G401 (cell line): ENCODE results near the gene NRG3. TPM values are rescaled to one million over a fixed set of nuclear protein-coding genes. Genes with fewer than 3 reads are reported as not detected.
"Not testable (repeated sequence)": the region's sequence is repeated elsewhere in the genome, so short reads cannot be mapped to it uniquely, and the experiment has no call there.

Experiments
- DNase-seq: peaks from one replicate; pipeline ENCODE4 v3.0.0-alpha.2; 2015; ENCODE audit warnings: low spot score
- in situ Hi-C: cut with HindIII; loops from 2 replicates; pipeline ENCODE4 v1.10.0; 2016; ENCODE audit warnings: low sequenced_read_pairs, mixed read lengths
- total RNA-seq: library from RNA; depleted of rRNA; stranded (reverse); fragments of >200 nt; shearing (Covaris generic); gene quantifications from 2 replicates; pipeline ENCODE4 v1.2.3, GENCODE V29; 2014

Gene NRG3
- total RNA-seq, 1 experiment from 2014 or later, result not detected

DNA sequence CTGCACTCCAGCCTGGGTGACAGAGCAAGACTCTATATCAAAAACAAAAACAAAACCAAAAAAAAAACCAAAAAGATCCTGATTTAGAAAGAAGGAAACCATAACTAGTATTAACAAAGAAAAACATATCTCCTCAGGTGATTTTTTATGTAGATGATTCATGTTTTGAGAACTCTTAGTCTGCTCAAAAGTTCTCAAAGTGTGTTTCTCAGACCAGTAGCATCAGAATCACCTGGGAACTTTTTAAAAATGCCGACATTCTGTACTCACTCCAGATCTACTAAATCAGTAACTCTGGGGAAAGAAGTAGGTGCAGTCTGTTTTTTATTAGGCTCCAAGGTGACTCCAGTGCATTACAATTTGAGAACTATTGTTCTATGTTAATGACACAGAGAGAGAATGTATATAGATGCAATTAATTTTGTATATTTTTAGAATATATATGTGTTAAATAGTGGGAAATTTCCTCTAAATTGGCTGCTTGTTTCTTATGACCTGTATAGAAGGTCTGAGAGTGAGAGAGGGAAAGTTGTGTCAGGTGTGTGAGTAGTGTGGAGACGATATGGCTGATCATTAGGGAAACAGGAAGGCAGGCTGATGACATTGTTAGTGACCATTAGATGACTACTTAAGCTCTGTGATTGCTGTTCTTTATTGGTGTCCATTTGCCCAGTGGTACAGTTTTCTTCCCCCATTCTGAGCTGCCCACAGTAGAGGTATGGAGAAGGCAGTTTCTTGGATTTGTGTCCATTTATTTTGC lies 1075.0 kb downstream of the NRG3 start:
- in situ Hi-C loops, result no loop called here
- no peak for DNase-seq

DNA sequence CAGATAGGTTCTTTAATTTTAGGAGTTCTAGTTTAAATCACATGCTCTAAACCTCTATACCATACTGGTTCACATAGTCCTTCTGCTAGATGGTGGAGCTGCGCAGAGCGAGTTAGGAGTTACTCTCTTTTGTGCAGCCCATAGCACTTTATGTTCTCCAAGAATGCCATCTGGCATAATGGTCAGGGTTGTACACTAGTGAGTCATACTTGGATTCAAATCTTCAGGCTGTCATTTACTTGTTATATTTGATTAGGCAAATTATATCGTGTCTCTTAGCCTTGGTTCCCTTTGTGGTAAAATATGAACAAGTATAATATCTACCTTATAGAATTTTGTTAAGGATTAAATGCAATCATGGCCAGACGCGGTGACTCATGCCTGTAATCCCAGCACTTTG lies 1078.3 kb downstream of the NRG3 start:
- DNase-seq, result no peak
- in situ Hi-C loops, result no loop called here

DNA sequence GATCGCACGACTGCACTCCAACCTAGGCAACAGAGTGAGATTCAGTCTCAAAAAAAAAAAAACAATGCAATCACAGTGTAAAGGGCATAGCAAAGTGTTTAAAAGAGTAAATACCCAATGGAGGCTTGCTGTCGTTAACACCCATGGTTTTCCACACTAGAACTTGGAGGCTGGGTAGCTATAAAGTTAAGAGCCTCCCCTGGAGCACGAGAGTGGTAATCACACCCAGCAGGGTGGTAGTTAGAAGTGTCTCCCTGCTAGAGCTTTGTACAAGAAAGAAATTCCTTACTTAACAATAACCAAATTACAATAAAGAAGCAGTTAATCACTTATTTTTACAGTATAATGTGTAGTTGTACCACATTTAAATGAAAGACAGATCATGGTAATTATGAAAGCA lies 1078.9 kb downstream of the NRG3 start:
- in situ Hi-C loops, result no loop called here
- no peak for DNase-seq

DNA sequence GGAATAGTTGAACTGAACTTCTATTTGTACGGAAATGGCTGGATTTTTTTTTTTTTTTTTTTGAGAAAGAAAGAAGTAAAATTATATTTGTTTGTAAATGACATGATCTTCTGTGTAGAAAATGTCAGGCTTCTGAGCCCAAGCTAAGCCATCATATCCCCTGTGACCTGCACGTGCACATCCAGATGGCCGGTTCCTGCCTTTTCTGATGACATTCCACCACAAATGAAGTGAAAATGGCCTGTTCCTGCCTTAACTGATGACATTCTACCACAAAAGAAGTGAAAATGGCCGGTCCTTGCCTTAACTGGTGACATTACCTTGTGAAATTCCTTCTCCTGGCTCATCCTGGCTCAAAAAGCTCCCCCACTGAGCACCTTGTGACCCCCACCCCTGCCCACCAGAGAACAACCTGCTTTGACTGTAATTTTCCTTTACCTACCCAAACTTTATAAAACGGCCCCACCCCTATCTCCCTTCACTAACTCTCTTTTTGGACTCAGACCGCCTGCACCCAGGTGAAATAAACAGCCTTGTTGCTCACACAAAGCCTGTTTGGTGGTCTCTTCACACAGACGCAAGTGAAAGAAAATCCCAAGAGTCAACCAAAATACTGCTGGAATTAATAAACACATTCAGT lies 1085.5 kb downstream of the NRG3 start:
- in situ Hi-C loops, DNase-seq: not testable (repeated sequence)

DNA sequence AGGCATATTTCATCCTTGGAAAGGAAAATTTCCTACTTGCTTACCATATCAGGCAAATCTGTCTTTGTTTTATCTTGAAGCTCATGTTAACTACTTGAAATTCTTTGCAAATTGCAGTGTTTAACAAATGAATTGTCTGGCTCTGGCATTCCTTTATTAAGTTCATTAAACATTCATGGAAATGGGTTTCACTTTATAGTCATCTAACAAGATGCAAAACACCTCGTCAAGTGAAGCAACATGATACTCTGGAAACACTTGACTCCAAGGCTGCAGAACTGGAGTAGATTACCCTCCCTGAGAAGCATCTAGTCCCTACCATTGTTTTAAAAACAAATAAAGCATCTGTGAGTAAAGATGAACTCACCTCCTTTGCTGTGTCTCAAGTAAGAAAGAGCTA lies 1086.9 kb downstream of the NRG3 start:
- no peak for DNase-seq
- in situ Hi-C loops, result no loop called here

DNA sequence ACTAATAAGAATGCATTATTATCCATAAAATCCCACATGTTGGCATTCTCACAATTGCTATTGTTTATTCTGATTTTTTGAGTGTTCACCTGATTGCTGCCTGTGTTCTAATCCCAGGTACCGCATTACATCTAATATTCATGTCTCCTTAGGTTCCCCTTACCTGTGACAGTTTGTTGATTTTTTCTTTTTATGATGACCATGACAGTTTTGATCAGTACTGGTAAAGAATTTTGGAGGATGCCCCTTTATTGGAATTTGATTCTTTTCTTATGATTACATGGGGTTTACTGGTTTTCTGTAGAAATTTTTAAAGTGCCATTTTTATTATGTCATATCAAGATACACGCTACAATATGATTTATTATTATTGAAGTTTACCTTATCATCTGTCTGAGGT lies 1091.1 kb downstream of the NRG3 start:
- no peak for DNase-seq
- in situ Hi-C loops, result no loop called here

DNA sequence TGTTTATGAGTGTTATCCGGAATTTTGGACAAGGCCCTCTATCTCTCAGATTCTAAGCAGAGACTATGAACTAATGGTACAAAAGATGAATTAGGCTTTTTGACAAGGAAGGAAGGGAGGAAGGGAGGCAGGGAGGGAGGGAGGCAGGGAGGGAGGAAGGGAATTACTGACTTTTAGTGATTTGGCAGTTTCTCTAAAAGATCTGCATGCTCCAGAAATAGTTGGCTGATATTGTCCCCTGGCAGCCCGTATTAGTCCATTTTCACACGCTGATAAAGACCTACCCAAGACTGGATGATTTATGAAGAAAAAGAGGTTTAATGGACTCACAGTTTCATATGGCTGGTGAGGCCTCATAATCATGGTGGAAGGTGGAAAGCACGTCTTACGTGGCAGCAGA lies 1093.5 kb downstream of the NRG3 start:
- DNase-seq, result no peak
- in situ Hi-C loops, result no loop called here

DNA sequence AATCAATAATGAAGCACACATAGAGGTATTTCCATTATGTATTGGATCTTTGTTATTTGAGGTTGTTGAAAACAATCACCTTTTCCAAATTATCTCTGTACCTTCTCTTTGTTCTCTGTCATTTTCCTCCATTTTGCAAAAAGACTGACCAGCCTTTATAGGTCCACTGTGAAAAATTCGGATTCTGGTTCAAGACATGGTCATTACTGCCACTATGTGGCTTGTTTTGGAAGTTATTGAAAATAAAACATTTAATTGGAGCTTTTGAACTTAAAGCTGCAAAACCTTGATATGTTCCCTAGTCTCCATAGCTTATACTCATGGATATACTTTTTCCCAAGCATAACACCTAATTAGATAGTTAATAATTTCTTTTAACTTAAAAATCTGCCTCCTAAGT lies 1094.4 kb downstream of the NRG3 start:
- in situ Hi-C loops, result no loop called here
- DNase-seq, result no peak

DNA sequence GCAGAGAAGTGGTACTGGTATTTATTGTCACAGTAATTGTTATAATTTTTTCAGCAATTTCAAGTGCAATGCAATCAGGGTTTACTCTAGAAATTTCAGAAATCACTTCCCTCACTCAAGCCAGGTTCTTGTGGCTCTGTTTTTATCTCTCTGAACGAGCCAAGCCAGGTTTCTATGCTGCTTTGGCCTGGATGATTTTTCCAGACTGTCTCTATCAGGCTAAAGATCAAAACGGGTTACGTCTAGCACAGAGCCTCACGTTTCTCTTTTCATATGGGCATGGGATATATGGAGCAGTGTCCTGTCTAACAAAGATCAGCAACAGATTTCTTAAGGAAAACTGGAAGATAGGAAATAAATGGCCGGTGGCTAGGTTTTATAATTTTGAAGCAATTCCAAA lies 1105.3 kb downstream of the NRG3 start:
- in situ Hi-C loops, result no loop called here
- no peak for DNase-seq

DNA sequence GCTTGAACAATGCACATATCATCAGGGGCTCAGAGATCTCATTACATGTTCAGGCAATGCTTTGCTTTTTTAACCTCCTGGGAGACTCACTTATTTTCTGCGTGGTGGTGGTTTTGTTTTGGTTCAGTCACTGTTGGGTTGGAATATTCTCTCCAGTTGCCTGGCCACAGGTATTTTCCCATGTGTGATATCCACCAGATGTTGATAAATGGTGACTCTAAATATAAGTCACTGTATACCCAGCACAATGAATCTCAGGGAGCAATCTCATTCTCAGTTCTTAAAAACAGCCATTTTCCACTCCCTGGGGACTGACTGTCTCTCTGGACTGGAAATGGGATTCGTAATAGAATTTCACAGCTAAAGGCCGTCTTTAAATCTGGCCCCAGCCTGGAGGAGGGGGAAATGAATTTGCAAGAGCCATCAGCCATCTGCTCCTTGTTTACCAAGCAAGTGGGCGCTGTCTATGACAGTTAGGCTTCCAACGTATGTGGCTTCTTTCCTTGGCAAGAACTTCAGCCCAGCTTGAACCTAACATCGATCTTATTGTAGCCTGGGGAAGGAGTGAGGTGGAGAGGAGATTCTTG lies 1106.2 kb downstream of the NRG3 start:
- in situ Hi-C loops, result no loop called here
- DNase-seq, result no peak

DNA sequence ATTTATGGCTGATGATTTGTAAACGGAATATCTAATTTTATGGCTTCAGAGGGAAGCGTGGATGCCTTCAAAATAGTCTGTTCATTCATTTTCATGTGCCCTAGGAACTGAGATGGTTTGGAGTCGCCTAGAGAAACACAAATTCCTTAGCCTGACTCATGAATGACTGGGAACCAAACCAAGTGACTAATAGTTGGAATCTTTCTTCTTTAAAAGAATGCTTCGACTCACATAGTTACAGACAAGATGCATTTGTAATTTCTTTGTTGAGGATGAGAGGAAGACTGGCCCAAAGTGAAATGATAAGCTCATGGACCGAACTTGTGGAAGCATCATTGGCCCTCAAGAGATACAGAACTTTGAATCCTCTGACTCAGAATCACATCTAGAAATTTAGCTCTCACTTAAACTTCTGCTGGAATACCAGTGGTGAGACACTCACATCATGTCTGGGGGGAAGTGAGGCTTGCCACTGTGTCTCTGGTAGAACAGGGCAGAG lies 1107.2 kb downstream of the NRG3 start:
- DNase-seq, result no peak
- in situ Hi-C loops, result no loop called here

DNA sequence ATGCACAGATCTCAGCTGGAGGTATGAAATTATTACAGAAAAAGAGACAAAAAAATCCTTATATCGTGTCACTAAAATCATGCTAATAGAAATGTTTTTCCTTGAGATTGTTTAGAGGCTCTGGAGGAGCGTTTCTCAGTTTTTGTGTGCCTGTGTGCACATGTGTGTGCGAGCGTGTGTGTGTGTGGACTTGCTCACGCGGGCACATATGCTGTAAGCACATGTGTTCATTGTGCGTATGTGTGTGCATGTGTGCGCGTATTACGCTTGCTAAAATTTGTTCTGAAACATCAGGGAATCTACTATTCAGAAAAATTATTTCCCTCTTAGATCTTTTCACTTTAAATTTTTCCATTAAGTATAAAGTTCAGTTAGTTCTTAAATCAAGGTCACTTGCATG lies 1111.2 kb downstream of the NRG3 start:
- DNase-seq, result no peak
- in situ Hi-C loops, result no loop called here

DNA sequence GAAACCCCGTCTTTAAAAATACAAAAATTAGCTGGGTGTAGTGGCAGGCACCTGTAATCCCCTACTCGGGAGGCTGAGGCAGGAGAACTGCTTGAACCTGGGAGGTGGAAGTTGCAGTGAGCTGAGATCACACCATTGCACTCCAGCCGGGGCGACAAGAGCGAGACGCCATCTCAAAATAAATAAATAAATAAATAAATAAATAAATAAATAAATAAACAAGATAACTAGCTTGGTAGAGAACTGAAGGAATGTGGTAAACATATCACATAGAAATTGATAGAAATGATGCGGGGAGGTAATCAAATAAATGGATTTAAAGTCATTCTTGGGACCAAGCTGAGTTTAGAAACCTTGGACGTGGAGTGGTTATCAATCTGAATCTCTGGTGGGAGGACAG lies 1131.5 kb downstream of the NRG3 start:
- DNase-seq, result not testable (repeated sequence)

DNA sequence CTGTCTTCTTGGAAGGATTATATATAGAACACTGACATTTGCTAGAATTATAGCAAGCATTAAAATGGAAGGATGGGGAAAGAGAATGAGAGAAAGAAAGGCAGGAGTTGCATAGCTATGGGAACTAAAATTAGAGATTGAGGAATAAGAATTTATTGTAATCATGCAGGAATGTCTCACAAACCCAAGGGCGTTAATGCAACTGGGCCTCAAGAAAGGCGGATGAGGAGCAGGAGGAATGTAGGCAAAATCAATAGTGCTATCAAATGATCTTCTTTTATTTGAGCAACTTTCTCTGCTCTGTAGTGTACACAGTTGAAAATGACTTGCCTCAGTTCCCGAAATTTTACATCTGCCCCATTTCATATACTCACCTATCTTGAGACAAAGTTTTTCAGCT lies 1132.5 kb downstream of the NRG3 start:
- in situ Hi-C loops, result no loop called here
- no peak for DNase-seq

More for the DNA sequence above, 1131.5 kb downstream of the NRG3 start:
- in situ Hi-C loops, result not testable (repeated sequence)

DNA sequence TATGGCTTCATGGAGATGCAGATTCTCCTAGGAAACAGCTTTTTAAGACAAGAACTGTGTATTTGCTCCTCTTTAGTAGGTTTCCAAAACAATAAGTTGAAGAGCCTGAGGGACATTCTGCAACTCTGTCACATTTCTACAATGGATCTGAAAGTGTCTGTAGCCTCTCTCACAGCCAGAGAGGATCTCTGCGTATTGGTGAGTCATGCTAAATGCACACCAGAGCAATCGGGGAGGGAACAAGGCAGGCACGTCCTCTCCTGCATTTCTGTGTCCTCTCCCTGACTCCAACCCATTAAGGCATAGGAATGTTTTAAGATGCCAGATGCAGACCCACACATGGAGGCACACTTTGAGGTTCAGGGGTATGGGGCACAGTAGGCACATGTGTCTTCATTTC lies 1137.9 kb downstream of the NRG3 start:
- in situ Hi-C loops, result no loop called here
- no peak for DNase-seq

DNA sequence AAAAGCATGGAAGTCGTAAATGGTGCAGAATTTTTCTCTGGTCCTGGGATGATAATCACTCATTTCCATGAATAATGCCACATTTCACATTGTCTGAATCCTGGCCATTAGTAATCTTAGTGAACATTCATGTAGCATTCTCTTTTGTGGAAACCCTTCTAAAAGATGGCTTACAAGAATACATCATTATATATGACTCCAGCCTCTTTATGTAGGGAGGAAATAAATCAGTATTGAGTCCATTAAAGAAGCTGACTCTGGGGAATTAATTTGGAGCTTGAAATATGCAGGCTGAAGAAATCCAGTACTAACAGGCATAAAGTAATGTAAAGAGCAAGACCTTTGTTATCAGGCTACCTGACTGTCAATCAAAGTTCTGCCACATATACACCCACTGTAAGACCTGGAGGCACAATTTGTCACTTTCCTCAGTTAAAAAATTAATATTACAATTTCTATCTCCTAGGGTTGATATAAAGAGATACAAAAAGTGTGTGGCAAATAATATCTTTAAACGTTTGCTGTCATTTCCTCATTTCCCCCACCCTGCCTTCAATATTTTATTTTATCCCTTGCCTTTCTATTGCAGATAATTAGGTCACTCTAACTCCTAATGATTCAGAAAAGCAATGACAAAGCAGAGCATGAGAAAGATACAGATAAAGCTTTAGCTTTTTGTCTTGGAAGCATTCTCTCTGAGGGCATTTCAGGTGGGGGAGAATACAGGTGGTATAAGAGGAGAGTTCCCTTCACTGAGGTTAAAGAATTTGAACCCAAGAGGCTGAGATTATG lies 1142.3 kb downstream of the NRG3 start:
- DNase-seq, result no peak
- in situ Hi-C loops, result no loop called here

DNA sequence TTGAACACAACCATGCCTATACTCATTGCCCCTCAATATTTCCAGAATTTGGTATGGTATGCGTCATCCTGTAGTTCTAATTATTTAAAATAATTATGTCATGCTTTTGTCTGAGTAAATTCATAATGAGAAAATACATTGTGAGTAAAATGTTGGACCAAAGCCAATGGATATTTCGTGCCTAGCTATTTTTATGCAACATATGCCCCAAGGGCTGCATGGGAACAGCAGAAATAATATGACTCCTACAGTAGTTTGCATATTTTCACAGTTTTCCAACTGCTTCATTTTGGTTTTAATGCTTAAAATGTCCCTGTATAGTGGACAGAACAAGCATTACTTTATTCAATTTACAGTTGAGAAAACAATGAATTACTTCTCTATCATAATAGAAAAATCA lies 1148.7 kb downstream of the NRG3 start:
- in situ Hi-C loops, result no loop called here
- no peak for DNase-seq
